DND-41 (cell line): ENCODE data around the gene SREBF2.

Source experiments
- ATAC-seq: fragments of 200-7000 bp; cut with Tn5 transposase; 3 replicates; pipeline ENCODE4 v1.9.1; 2021; ENCODE audit warnings: low read depth; ENCODE audit not compliant: insufficient read depth
- DNase-seq: peaks from one replicate; pipeline ENCODE4 v3.0.0-alpha.2; 2020
- H2AFZ ChIP-seq: 2 replicates; pipeline ENCODE4 v1.6.0; 2012; ENCODE audit warnings: low read depth, low read length
- H3K27ac ChIP-seq: 2 replicates; pipeline ENCODE4 v1.5.1; 2012; ENCODE audit warnings: low read length, inconsistent platforms
- H3K27me3 ChIP-seq: fragments of 200-600 bp; sonication (generic); 2 replicates; pipeline ENCODE4 v1.6.0; 2012; ENCODE audit warnings: low read length, mild to moderate bottlenecking, inconsistent platforms; ENCODE audit not compliant: insufficient read depth, poor library complexity
- H3K36me3 ChIP-seq: 2 replicates; pipeline ENCODE4 v1.5.1; 2012; ENCODE audit warnings: low read length, inconsistent platforms; ENCODE audit not compliant: insufficient read depth
- H3K4me1 ChIP-seq: 2 replicates; pipeline ENCODE4 v1.5.1; 2012; ENCODE audit warnings: mild to moderate bottlenecking, low read length; ENCODE audit not compliant: insufficient read depth
- H3K4me2 ChIP-seq: 2 replicates; pipeline ENCODE4 v1.6.0; 2012; ENCODE audit warnings: mild to moderate bottlenecking, moderate library complexity, low read length, inconsistent platforms; ENCODE audit not compliant: insufficient read depth
- H3K4me3 ChIP-seq, 2 experiments: fragments of 200-600 bp in 1 of 2; shearing (Covaris generic) in 1 of 2; 2 replicates each; pipeline ENCODE4 v1.5.1; 2012 to 2016; ENCODE audit warnings: inconsistent platforms in 2 of 2, low read length in 2 of 2, mild to moderate bottlenecking in 2 of 2, low read depth in 1 of 2, moderate library complexity in 1 of 2
- H3K79me2 ChIP-seq: 2 replicates; pipeline ENCODE4 v1.6.0; 2012; ENCODE audit warnings: low read length, inconsistent platforms; ENCODE audit not compliant: insufficient read depth
- H3K9ac ChIP-seq: 2 replicates; pipeline ENCODE4 v1.6.0; 2012; ENCODE audit warnings: low read depth, mild to moderate bottlenecking, inconsistent platforms, low read length, moderate library complexity
- H3K9me3 ChIP-seq: 2 replicates; pipeline ENCODE4 v1.5.1; 2012; ENCODE audit warnings: low read length, moderate library complexity, mild to moderate bottlenecking, inconsistent platforms; ENCODE audit not compliant: insufficient read depth, severe bottlenecking
- H4K20me1 ChIP-seq: 2 replicates; pipeline ENCODE4 v1.6.0; 2012; ENCODE audit warnings: low read length; ENCODE audit not compliant: insufficient read depth
- EZH2 ChIP-seq: IDR thresholded peaks from 3 replicates; pipeline ENCODE4 v1.6.1; 2012; ENCODE audit warnings: borderline replicate concordance, low read depth, mild to moderate bottlenecking, moderate library complexity, low read length, inconsistent platforms; ENCODE audit not compliant: severe bottlenecking
- TF ChIP-seq, protein P1 (sequence below): IDR thresholded peaks from 2 replicates; pipeline ENCODE4 v1.5.1; 2012; ENCODE audit warnings: borderline replicate concordance, low read length, moderate library complexity, mild to moderate bottlenecking; ENCODE audit not compliant: poor library complexity, severe bottlenecking; ENCODE audit errors: extremely low read depth

The SREBF2 gene

DNA sequence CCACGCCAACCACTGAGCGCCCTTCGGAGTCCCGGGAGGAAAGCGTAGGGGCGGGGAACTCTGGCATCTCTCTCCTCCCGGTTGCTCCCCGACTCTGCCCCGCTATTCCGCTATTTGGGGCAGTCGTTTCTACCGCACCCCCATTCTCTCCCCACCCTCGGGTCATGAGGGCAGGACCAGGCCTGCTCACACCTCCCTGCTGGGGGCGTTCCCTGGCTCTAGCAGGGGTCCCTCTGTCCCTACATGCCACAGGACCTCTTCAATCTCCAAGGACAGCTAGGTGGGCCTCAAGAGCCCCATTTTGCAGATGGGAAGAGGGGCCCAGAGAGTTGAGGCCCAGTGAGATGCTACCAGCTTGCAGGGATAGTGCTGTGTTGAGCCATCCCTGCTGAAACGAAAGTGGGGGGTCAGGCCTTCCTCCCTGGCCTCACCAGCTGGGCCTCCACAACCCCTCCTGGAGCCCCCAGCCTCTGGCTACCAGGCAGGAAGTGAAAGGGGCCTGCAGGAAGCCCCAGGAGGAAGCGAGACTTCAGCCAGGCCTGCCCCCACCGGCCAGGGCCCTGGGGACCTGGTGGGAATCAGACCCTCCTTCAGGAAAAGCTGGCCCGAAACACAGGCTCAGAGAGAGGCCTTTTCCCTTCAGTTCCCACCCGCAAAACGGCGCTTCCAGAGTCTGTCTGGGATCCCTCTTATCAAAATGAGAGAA lies 87.5 kb downstream of the SREBF2 start:
- DNase-seq (no peak), ATAC-seq (no peak)
- Histone ChIP-seq H4K20me1 (peaks cover 9% of the 10 kb centered on the region; the same call in 1 of the 2 replicates), H3K4me3 (no peak overlapping the region), H3K9ac (no peak overlapping the region), H3K4me1 (no peaks in the 10 kb centered on the region), H3K36me3 (peaks cover 6% of the 10 kb centered on the region; the same call in 1 of the 2 replicates), H2AFZ (no peak overlapping the region), H3K27ac (no peak overlapping the region), H3K9me3 (no peaks in the 10 kb centered on the region), H3K27me3 (peaks cover under 1% of the 10 kb centered on the region), H3K79me2 (no peaks in the 10 kb centered on the region), H3K4me2 (no peak overlapping the region)
- TF ChIP-seq EZH2, result no peak
- TF ChIP-seq, protein P1, sequence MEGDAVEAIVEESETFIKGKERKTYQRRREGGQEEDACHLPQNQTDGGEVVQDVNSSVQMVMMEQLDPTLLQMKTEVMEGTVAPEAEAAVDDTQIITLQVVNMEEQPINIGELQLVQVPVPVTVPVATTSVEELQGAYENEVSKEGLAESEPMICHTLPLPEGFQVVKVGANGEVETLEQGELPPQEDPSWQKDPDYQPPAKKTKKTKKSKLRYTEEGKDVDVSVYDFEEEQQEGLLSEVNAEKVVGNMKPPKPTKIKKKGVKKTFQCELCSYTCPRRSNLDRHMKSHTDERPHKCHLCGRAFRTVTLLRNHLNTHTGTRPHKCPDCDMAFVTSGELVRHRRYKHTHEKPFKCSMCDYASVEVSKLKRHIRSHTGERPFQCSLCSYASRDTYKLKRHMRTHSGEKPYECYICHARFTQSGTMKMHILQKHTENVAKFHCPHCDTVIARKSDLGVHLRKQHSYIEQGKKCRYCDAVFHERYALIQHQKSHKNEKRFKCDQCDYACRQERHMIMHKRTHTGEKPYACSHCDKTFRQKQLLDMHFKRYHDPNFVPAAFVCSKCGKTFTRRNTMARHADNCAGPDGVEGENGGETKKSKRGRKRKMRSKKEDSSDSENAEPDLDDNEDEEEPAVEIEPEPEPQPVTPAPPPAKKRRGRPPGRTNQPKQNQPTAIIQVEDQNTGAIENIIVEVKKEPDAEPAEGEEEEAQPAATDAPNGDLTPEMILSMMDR, result no peak

DNA sequence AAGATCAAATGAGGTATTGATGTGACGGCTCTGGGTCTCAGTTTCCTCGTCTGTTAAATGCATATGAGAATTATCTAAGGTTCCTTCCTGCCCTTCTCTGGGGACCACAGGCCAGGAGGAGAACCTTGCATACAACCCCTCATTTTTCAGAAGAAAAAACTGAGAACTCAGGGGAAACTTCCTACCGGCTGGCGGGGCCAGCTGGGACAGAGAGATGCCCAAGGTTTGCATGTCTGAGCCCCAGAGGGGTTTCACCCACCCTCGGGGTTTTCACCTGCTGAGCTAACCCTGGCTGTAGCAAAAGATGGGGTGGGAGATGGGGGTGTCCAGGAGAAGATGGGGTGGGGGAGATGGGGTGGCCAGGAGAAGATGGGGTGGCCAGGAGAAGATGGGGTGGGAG lies 89.4 kb downstream of the SREBF2 start:
- no peak overlapping the region for H3K27ac ChIP-seq
- TF ChIP-seq, protein P1, result no peak
- no peak for TF ChIP-seq EZH2
- H4K20me1 ChIP-seq, result peaks cover 6% of the 10 kb centered on the region; the same call in 1 of the 2 replicates
- no peak for DNase-seq
- H2AFZ ChIP-seq, result no peak overlapping the region
- no peak for ATAC-seq
- no peak overlapping the region for H3K4me2 ChIP-seq
- no peak overlapping the region for H3K9ac ChIP-seq
- H3K79me2 ChIP-seq, result no peaks in the 10 kb centered on the region
- H3K36me3 ChIP-seq, result peaks cover 6% of the 10 kb centered on the region; the same call in 1 of the 2 replicates
- no peak overlapping the region for H3K4me3 ChIP-seq
- no peaks in the 10 kb centered on the region for H3K27me3 ChIP-seq
- H3K4me1 ChIP-seq, result no peaks in the 10 kb centered on the region
- no peaks in the 10 kb centered on the region for H3K9me3 ChIP-seq

DNA sequence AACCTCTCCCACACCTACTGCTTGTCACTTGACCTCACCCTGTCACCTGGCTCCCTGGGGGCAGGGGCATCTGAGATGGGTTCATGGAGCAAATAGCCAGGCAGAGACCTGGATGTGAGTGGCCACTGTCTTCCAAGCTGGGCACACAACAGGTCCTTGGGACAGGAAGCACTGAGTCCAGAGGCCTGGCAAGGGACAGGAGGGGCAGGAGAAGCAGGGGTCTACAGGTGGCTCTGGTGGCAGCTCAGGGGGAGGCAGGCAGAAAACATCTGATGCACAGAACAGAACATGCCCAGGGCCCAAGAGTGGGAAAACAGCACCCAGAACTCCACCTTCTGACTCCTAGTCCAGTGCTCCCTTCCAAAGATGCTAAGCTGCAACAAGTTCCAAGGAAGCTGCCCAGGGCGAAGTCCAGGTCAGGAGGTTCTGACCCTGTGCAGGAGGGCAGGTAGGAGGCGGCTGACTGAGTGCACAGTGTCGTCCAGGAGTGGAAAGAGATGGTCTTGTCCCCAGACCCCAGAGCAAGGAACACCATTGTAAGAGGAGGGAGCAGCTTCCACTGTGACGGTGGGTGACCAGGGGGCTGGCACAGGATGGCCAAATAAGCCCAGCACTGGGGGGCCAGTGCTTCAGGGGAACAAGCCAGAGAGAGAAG lies 90.2 kb downstream of the SREBF2 start:
- no peak for ATAC-seq
- Histone ChIP-seq H3K4me3 (no peak overlapping the region), H3K9me3 (no peaks in the 10 kb centered on the region), H4K20me1 (peaks cover 6% of the 10 kb centered on the region), H3K9ac (no peak overlapping the region), H3K79me2 (no peaks in the 10 kb centered on the region), H2AFZ (no peak overlapping the region), H3K4me1 (no peaks in the 10 kb centered on the region), H3K4me2 (no peak overlapping the region), H3K27me3 (no peaks in the 10 kb centered on the region), H3K36me3 (peaks cover 10% of the 10 kb centered on the region; the same call in 1 of the 2 replicates), H3K27ac (no peak overlapping the region)
- TF ChIP-seq EZH2, result no peak
- TF ChIP-seq, protein P1, result no peak
- no peak for DNase-seq
